NCI-H1417 treated with DMSO at 0.1 percent for 48 hours (cell line): ENCODE results near the gene ANXA11.

Experiments used
- DNase-seq: peaks from one replicate; lab custom pipeline; 2025; lab: John Stamatoyannopoulos, UW

Gene ANXA11

GRCh38 chr10:80165173-80165572, 40.2 kb downstream of the ANXA11 start:
- DNase-seq: no peak

DNA sequence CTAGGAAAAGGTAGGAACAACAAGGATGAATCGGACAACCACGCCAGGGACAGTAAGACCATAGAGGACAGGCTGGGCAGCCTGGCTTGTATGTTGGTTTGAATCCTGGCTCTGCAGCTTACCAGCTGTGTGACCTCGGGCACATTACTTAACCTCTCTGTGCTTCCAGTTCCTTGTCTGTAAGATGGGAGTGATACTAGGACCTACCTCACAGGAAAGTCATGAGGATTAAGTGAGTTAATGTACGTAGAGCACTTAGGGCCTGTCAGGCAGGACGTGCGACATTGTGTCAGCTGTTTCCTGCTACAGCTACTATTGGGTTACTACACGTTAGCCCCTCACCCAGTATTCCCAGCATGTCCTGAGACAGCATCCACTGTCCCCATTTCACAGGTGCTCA, 40.7 kb downstream of the ANXA11 start:
- no peak for DNase-seq

- DNase-seq: no peak
Observed at GRCh38 chr10:80163741-80164341, 41.5 kb downstream of the ANXA11 start.

DNA sequence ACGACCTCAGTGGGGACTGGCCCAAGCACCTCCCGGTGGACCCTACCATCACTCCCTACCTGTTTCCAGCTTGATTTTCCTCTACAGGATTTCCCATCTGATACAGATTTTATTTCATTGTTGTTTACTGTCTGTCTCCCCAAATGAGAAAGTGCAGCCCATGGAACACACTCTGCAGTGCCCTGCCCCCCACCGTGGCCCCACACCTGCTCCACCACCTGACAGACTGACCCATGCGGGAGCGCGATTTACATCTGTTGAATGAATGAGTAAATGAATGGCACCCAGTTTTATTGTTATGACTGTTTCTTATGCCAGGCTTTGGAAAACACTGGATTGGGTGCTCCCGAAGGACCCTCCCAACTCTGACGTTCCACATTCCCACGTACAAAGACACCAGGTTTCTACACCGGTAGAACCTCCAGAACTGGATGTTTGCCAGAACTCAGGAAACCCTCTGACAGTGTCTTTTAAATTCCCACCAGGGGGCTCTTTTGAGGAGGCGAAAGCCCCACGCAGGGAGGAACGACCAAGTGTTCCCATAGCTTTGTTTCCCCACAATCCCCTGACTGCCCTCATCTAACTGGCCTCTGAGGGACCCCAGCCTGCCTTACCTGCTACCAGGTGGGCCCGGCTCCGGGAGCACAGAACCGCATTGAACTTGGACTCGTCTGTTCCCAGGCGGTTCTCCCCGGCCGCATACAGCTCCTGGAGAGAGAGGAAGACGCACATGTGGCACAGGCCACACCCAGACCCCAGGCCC, 43.8 kb downstream of the ANXA11 start:
- no peak for DNase-seq

DNA sequence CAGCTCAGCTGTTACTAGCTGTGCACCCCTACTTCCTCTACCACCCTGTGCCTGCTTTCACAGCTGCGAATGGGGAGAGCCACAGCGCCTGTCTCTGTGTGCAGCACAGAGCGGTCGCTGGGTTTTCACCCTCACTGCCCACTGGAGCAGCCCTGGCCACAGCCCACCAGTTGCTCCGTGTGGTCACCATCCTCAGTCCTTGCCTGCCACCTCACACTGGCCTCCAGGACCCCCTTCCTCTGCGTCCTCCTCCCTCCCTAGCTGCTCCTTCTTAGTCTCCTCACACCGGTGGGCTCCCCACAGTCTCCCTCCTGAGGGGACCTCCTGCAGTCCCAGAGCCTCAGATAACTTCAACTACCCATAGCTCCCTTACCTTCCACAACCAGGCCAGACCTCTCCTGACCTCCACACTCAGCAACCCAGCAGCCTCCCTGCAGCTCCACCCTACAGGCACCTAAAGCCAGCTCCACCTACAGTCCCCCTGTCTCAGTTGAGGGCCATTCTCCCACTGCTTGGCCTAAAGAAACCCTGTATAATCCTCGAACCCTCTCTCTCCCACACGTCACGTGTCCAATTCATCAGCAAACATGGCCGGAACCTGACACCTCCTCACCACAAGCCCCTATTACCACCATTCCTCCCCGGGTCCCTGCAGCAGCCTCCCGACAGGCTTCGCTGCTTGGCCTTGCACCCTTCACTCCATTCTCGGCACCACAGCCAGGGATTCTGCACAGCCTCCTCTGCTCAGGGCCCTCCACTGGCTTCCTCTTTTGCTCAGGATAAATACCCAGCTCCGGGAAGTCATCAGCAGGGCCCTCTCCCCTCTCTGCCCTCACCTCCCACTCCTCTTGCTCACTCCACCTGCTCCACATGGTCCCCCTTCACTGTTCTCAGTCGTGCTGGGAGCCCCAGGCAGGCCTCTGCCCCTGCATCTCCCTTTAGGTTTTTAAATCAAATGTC, 44.7 kb downstream of the ANXA11 start:
- DNase-seq: no peak

DNA sequence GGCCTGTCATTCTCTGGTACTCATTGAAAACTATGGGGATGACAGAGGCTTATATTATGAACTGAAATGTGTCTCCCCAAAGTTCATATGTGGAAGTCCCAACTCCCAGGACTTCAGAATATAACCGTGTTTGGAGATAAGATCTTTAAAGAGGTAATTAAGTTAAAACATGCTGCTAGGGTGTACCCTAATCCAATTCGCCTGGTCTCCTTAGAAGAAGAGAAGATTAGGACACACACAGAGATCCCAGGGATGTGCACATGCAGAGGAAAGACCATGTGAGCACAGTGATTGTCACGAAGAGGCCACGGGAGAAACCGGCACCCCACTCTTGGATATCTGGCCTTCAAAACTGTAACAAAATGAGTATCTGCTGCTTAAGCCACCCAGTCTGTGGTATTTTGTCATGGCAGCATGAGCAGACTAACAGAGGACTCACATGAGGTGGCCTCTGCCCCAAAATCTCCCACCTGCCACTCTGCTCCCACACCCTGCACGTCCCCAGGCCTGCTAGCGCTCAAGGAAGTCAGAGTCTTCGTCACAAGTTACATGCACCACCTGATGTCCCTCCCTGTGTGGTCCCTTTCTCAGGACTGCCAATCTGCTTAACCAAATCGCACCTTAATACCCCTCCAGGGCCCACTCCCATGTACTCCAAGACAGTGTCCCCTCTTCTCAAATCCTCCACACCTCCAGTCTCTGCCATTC, 46.0 kb downstream of the ANXA11 start:
- DNase-seq: no peak

DNA sequence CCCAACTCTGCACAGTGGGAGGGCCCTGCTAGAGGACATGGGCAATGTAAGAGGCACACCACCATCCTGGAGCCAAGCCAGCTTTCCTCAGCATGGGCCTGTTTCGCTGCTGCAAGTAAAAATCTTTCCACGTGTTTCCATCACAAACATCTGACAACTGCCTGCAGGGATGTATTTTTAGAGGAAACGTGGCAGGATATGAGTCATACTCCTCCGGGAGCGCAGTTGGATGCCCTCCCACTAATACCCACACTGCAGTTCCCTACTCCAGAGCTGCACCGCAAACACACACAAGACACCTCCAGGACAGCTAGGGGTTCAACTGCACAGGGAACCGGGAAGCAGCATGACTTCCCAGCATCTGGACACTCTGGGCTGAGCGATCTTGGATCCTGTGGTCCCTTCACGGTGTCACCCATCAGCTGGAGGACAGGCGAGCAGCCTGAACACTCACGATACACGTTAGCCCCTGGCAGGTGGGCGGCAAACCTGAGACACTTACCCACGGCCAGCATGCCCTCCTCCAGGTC, 46.7 kb downstream of the ANXA11 start:
- DNase-seq: no peak

GRCh38 chr10:80158126-80158525, 47.2 kb downstream of the ANXA11 start:
- DNase-seq: no peak

- DNase-seq: no peak
Observed at GRCh38 chr10:80157561-80157960, 47.8 kb downstream of the ANXA11 start.

DNA sequence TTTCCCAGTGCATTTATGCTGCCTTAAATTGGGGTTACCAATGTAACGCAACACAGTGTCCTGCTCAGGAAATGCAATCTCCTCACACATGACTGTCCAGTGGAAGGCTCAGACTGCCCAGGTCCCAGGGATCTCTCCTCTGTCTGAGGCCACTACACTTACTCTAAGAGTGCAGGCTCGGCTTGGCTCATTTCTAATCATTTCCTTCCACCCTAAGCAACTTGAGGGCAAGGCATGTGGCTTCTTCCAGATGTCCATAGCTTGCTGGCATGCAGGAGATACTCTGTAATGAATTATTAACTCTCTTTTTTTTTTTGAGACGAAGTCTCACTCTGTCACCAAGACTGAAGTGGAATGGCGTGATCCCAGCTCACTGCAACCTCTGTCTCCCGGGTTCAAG, 49.1 kb downstream of the ANXA11 start:
- DNase-seq: no peak

GRCh38 chr10:80155696-80156215, 49.6 kb downstream of the ANXA11 start:
- no peak for DNase-seq

DNA sequence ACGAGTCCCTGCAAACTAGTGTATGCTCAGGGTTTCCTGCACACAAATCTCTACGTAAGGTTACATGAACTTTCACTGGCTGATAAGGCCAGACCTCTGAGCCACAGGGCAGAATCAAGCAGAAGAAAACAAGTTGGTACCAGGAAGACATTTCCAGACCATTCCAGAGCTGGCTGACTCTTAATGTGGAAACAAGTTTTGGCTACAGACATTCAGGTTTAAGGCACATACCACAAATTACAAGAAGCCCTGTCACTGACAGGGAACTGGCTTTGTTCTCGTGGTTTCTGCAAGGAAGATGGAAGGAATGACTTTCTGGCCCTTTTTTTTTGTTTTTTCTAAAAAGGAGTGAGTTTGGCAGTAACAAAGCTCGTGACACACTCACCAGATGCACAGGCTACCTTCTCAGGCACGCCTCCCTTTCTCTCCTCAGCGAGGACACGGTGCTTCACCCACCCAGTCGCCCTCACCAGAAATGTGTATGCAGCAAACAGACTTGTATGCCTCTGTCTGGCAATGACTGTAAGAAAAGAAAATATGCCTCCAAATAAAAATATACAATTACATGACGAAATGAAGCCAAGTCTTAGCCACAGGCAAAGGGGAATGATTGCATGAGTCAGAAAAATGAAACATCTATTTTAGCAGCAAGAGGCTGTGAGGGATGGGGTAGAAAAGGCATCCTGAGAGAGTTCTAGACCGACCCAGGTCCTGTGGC, 50.2 kb downstream of the ANXA11 start:
- DNase-seq: no peak

DNA sequence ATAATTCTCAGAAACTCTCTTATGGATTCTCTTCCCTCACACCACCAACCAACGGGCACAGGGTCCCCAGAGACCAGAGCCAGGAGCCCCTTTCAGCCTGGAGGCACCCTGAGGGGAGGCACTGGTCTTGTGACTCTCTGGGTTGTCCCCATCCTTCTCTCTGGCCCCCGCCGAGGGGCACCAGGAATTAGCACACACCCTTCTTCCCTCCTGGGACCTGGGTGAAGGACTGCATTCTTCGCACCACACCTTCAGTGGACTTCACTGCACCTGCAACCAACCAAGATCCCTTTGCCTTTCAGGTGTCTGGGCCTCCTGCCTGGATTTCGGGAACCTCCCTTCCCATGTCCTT, 50.7 kb downstream of the ANXA11 start:
- no peak for DNase-seq

GRCh38 chr10:80153460-80153859, 51.9 kb downstream of the ANXA11 start:
- DNase-seq: no peak

GRCh38 chr10:80152820-80153219, 52.5 kb downstream of the ANXA11 start:
- DNase-seq: no peak

DNA sequence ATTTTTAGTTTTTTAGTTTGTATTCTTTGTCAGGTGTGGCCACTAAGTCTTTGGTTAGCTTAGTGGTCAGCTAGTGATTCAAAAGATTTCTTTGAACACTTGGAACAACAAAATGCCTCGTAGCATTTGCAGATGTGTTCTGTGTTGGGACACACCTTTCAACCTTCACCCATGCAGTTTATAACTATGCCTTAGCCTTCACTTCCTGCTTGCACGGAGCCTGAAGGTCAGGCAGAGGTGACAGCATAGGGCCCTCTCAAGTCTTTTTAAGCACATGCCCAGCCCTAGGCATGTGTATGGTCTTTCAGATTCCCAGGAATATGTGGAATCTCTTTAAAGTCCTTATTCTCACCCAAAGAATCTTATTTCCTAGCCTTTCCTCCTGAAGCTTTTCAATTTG, 55.2 kb downstream of the ANXA11 start:
- no peak for DNase-seq

DNA sequence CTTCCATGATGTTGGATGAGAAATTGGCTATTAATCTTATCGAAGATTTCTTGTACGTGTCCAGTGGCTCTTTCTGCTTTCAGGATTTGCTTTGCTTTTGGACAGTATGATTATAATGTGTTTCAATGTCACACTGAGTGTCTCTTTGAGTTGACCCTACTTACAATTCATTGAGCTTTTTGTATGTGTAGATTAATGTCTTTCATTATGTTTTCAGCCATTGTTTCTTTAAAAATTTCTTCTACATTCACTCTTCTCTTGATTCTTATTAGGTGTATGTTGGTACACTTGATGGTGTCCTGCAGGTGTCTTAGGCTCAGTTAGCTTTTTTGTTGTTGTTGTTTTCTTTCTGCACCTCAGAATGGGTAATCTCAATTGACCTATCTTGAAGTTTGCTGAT, 56.2 kb downstream of the ANXA11 start:
- DNase-seq: no peak

GRCh38 chr10:80148166-80148805, 57.1 kb downstream of the ANXA11 start:
- DNase-seq: no peak

GRCh38 chr10:80146918-80147317, 58.4 kb downstream of the ANXA11 start:
- no peak for DNase-seq
